ENCODE results near the gene SRRM4. TPM values are rescaled to one million over a fixed set of nuclear protein-coding genes. Genes with fewer than 3 reads are reported as not detected.
"Not testable (repeated sequence)": the region's sequence is repeated elsewhere in the genome, so short reads cannot be mapped to it uniquely, and the experiment has no call there.

Gene SRRM4
- total RNA-seq, 4 donors from 2014 or later: not detected

DNA sequence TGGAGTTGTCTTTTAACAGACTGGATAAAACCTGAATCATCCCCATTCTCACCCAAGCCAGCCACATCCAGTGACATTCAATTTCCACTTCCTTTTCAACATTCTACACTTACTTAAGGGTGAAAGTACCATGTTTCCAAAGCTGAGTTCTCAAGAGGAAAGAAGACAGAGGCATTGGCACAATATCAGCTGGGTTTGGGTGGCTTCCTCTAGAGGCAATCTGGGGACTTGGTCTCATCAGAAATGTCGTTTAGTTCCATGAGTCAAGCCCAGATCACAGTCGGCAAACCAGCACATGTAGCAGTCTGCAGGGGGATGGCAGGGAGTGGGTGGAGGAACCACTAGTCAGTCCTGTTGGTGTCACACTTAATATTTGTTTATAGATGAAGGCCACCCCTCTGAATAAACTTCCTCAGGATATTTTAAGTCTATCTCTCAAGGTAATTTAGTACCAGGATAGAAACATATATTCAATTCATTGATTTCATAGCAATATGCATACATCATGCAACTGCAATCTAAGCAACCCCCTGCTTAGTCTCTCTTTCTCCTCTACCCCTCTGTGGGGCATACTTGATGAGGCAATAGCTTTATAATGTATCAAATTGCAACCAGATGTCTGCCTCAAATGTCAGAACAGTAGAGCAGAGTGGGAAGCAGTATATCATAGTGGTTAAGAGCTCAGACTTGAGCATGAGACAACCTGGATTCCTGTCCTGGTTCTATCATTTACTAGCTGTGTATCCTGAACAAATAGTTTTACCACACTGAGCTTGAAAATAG is 3.0 kb downstream of the SRRM4 start:
- ATAC-seq (ENCODE audit: low FRiP score) (no peak), DNase-seq (ENCODE audit: low spot score) (no peak)
- no peak for TF ChIP-seq CTCF (IDR thresholded peaks at IDR 0.05)

GRCh38 chr12:118986050-118986449 is 4.7 kb downstream of the SRRM4 start:
- no peak for ATAC-seq (ENCODE audit: low FRiP score)
- TF ChIP-seq CTCF (IDR thresholded peaks at IDR 0.05): no peak
- DNase-seq (ENCODE audit: low spot score): no peak

GRCh38 chr12:118999107-118999506 is 17.8 kb downstream of the SRRM4 start:
- DNase-seq (ENCODE audit: low spot score) (no peak), ATAC-seq (ENCODE audit: low FRiP score) (no peak)
- no peak for TF ChIP-seq CTCF (IDR thresholded peaks at IDR 0.05)

DNA sequence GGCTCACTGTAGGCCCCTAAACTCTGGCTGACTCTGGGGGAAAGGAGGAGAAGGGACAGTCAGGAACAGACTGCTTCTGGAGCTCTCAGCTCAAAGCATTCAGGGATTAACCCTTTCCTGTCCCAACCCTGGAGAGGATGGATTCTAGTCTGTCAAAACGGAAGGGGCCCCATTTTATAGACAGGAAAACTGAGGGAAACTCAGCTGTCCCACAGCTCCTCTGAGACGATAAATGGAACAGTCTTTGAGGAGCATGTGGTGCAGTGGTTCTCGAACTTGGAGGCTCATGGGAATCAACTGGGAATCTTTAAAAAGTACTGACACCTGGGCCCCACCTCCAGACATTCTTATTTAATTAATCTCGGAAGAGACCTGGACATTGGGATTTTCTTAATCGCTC is 23.7 kb downstream of the SRRM4 start:
- ATAC-seq (ENCODE audit: low FRiP score) (no peak), DNase-seq (ENCODE audit: low spot score) (no peak)
- TF ChIP-seq CTCF (IDR thresholded peaks at IDR 0.05): no peak

GRCh38 chr12:119005913-119006312 is 24.6 kb downstream of the SRRM4 start:
- TF ChIP-seq CTCF (IDR thresholded peaks at IDR 0.05): no peak
- ATAC-seq (ENCODE audit: low FRiP score) (no peak), DNase-seq (ENCODE audit: low spot score) (no peak)

- ATAC-seq (ENCODE audit: low FRiP score) (no peak), DNase-seq (ENCODE audit: low spot score) (no peak)
These were observed 25.4 kb downstream of the SRRM4 start for GRCh38 chr12:119006746-119007145.

GRCh38 chr12:119008273-119008672 is 26.9 kb downstream of the SRRM4 start:
- not testable (repeated sequence) for ATAC-seq (ENCODE audit: low FRiP score); DNase-seq (ENCODE audit: low spot score)

More at GRCh38 chr12:119006746-119007145, 25.4 kb downstream of the SRRM4 start:
- no peak for TF ChIP-seq CTCF (IDR thresholded peaks at IDR 0.05)
